ENCODE data around the gene CD3E. TPM values are rescaled to one million over a fixed set of nuclear protein-coding genes. Genes with fewer than 3 reads are reported as not detected.

Gene CD3E
- 0.25 TPM in 1 of 2 replicates, not detected in the other for total RNA-seq (2011; cell fraction: chromatin; rRNA removed; ENCODE audit: low replicate concordance)
- total RNA-seq (2011; cell fraction: nucleolus; rRNA removed): 0.17 TPM in 1 of 2 replicates, not detected in the other
- total RNA-seq (2011; cell fraction: nucleoplasm; rRNA removed): not detected in 2 replicates
- total RNA-seq (2014; rRNA removed) (not detected in 2 replicates), total RNA-seq (2014; rRNA removed; fragmentation: Illumina TruSeq; extraction: Trizol) (not detected in 2 replicates), total RNA-seq (2015; rRNA removed; fragmentation: Illumina TruSeq; extraction: Trizol) (0.11 TPM in 1 of 2 replicates, not detected in the other), total RNA-seq (2021) (0.62 and 1.1 TPM in 2 replicates), polyA plus RNA-seq (2011; rRNA removed) (0.07 and 0.11 TPM in 2 replicates), polyA plus RNA-seq (2014; fragmentation: Illumina TruSeq; extraction: Trizol) (0.25 and 0.36 TPM in 2 replicates), polyA plus RNA-seq (2014; fragmentation: Nextera tagmentation; extraction: Ambion mirVana) (not detected), polyA plus RNA-seq (2014; rRNA removed) (0.13 TPM in 1 of 2 replicates, not detected in the other), polyA minus RNA-seq (2011; rRNA and poly(A)+ RNA removed) (0.14 TPM in 1 of 2 replicates, not detected in the other), Bru-seq, nascent RNA (percentile 24 among the genes with signal in this experiment), BruChase-seq, experiment 1, labeled RNA remaining after a 2-hour chase (percentile 8 among the genes with signal in this experiment), BruChase-seq, experiment 2, labeled RNA remaining after a 6-hour chase (percentile 8 among the genes with signal in this experiment)
- 0.12 and 0.21 TPM in 2 replicates for polyA plus RNA-seq (2011; cell fraction: cytosol; rRNA removed)
- 0.10 TPM in 1 of 2 replicates, not detected in the other for polyA plus RNA-seq (2011; cell fraction: nucleus; rRNA removed)
- polyA plus RNA-seq (2012): 0.35 and 1.8 TPM in 2 replicates
- not detected in 2 replicates for polyA minus RNA-seq (2011; cell fraction: cytosol; rRNA and poly(A)+ RNA removed)
- not detected in 2 replicates for polyA minus RNA-seq (2011; cell fraction: nucleus; rRNA and poly(A)+ RNA removed)
- long read RNA-seq, experiment 1, partial matches to known transcripts: 0 of 1 reads
- long read RNA-seq, experiment 1, other reads (novel, unspliced or antisense): 1 of 1 reads
- long read RNA-seq, experiment 2: 0 reads
- long read RNA-seq, experiment 3: 0 reads

DNA sequence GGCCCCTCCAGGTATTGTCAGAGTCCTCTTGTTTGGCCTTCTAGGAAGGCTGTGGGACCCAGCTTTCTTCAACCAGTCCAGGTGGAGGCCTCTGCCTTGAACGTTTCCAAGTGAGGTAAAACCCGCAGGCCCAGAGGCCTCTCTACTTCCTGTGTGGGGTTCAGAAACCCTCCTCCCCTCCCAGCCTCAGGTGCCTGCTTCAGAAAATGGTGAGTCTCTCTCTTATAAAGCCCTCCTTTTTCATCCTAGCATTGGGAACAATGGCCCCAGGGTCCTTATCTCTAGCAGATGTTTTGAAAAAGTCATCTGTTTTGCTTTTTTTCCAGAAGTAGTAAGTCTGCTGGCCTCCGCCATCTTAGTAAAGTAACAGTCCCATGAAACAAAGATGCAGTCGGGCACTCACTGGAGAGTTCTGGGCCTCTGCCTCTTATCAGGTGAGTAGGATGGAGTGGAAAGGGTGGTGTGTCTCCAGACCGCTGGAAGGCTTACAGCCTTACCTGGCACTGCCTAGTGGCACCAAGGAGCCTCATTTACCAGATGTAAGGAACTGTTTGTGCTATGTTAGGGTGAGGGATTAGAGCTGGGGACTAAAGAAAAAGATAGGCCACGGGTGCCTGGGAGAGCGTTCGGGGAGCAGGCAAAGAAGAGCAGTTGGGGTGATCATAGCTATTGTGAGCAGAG, at the start of gene CD3E:
TSS of gene CD3E (plus strand) at position 163 of the 681 bp plus-strand sequence. CDS start at position 386, 223 bp downstream.
- no TSS peak for BruUV-seq (replicated peaks)
- H4K20me1 ChIP-seq (replicated peaks; ENCODE audit: control insufficient read depth, insufficient read depth, low read length): no peaks in the 10 kb centered on the region
- in situ Hi-C loops (cut with MboI): no loop called here
- no peak for DNase-seq (ENCODE audit: extremely low read depth in 1 of 4, low spot score in 3 of 4)
- no peak within 1 kb of the TSS for H3K4me2 ChIP-seq (ENCODE audit: insufficient read depth, low read length)
- TF ChIP-seq KDM2B (CRISPR knock-in tag; IDR thresholded peaks at IDR 0.05) (no peak), GABPA (tag; conservative IDR thresholded peaks at IDR 0.05; ENCODE audit: low read depth) (0 out of 2 replicates have a peak, but pooled peaks have one; percentile 33), TFE3 (CRISPR knock-in tag; IDR thresholded peaks at IDR 0.05) (no peak)
- no peaks in the 10 kb centered on the region for H3K9me1 ChIP-seq (ENCODE audit: control insufficient read depth, insufficient read depth, low read length)
- intact Hi-C loops (cut with micrococcal nuclease): no loop called here
- no peak for FAIRE-seq
- ATAC-seq: peak; percentile 49
- no peaks in the 10 kb centered on the region; a peak in 1 of 5 replicates for H3K4me1 ChIP-seq (replicated peaks in 1 of 2; ENCODE audit: control insufficient read depth in 2 of 2, insufficient read depth in 2 of 2, low read length in 2 of 2)
- no peaks in the 10 kb centered on the region for H3K79me2 ChIP-seq (ENCODE audit: control insufficient read depth, insufficient read depth, low read length)
- CTCF ChIA-PET (ENCODE audit: low intra/inter-chr PET ratio): no interaction called here
- no peaks in the 10 kb centered on the region for H3K36me3 ChIP-seq (ENCODE audit: control insufficient read depth, insufficient read depth, low read length)
- H3K27me3 ChIP-seq (ENCODE audit: control insufficient read depth in 2 of 2, insufficient read depth in 2 of 2, low read length in 2 of 2): peaks cover 7 to 10% of the 10 kb centered on the region in 2 experiments; a peak in 3 of 5 replicates
- POLR2A ChIA-PET: no interaction called here
- H2AFZ ChIP-seq (ENCODE audit: low read depth, low read length): peak within 1 kb of the TSS; percentile 60
- no peaks in the 10 kb centered on the region for H3K9me3 ChIP-seq (replicated peaks; ENCODE audit: control insufficient read depth, insufficient read depth, low read depth, low read length)
- 42% methylated on average over 7 of the region's 8 CpGs for WGBS (ENCODE audit: insufficient coverage, low coverage, missing lambda C conversion rate)
- H3K4me3 ChIP-seq: no peak within 1 kb of the TSS
- no peak within 1 kb of the TSS for H3K27ac ChIP-seq (ENCODE audit: extremely low read depth, low read depth, low read length)
- no peak within 1 kb of the TSS; a peak in 1 of 4 replicates for H3K9ac ChIP-seq (ENCODE audit: insufficient read depth in 1 of 2, low read depth in 2 of 2, low read length in 2 of 2)

Measured in K562 (cell line).